NCI-H2081 (cell line): ENCODE data around the gene WEE1.
"Not testable (repeated sequence)": the region's sequence is repeated elsewhere in the genome, so short reads cannot be mapped to it uniquely, and the experiment has no call there.

Source experiments
- DNase-seq, 2 experiments: peaks; one replicate each; lab custom pipeline; 2025; lab: John Stamatoyannopoulos, UW

The WEE1 gene

DNA sequence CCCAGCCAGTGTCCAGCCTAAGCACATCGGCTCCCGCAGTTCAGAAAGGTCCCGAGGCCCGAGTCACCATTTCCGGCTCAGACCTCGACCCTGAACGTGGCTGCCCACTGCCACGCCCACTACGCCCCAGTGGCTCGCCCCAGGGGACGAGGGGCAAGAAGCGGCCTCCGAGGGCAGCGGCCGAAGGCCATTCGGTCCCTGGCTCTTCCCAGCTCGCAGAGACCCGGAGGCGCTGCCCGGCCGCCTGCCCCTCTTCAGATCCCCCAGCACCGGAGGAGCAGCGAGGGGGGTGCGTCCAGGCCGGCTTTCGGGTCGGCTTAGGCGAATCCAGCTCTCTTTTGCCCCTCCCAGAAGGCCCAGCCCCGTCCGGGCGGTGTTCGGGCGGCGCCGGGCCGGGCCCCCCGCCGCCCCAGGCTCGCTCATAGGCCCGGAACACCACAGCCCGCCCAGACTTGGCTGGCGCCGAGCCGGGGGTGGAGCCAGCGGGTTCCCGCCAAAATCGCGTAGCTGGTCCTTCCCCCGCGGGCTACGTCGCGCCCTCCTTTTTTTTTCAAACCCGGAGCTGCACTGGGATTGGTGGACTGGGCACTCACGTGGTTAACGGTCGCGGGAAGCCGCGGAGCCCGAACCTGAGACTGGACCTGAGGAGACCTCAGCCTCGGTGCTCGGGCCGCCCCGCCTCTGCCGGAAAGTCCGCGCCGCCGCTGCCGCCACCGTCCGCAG lies at the start of gene WEE1:
WEE1 (plus strand) TSS at position 619 of the 723 bp plus-strand sequence. CDS start 264 bp downstream, outside the sequence.
- DNase-seq = peak; percentile 98

DNA sequence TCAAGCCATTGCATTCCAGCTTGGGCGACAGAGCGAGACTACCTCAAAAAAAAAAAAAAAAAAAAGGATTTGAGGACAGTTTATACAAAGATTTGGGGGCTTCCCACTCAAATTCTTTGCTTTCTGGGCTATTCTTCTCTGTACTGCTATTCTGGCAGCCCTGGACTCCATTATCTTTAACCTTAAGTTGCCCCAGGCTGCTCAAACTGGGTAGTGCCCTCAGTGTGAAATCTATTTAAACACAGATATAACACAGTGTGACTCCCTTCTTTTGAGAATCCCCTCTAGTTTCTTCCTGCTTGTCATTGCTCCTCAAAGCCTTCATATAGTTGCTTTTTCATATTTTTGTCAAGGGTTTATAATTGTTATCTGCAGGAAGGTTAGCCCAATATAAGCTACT lies 49.5 kb upstream of the WEE1 start:
- no peak for DNase-seq

DNA sequence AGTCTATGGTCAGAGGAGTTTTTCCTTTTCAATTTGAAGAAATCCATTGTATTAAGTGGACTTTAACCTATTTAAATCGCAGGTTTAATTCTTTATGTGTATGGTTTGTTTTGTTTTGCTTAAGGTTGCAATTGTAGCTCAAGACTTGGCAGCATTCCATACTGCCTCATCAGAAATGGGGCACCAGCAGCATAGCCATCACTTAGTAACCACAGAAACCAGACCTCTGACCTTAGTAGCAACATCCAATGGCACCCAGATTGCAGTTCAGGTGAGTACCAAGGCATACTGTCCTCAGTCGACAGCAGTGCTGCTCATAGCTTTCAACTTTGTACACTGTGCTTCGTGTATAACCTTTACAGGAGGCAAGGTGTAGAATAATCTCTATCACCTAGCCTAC lies 48.4 kb upstream of the WEE1 start:
- DNase-seq = no peak

DNA sequence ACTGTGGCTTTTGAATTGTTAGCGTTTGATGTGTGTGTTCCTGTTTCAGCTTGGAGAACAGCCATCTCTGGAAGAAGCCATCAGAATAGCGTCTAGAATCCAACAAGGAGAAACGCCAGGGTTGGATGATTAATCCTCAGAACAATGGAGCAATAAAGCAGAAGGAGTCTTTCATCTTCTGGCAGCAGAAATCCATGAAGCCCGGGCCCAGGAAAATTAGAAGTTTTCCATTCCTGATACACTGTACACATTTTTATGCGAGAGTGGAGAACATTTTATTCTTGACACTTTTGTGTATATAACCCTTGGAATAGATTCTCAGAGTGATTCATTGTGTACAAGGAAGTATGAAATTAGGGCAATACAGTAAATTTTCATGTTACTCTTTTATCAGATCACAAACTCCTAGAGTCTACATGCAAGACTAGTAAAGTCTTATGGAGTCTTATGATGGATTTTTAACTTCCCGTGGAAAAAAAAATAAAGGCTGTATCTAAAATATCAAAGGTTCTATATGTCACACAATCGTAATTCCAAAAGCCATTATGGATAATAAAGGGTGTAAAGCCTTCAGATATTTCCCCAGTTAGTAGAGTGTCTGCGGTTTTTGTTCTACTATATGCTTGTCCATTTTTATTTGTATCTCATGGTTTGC lies 45.9 kb upstream of the WEE1 start:
- DNase-seq = no peak

DNA sequence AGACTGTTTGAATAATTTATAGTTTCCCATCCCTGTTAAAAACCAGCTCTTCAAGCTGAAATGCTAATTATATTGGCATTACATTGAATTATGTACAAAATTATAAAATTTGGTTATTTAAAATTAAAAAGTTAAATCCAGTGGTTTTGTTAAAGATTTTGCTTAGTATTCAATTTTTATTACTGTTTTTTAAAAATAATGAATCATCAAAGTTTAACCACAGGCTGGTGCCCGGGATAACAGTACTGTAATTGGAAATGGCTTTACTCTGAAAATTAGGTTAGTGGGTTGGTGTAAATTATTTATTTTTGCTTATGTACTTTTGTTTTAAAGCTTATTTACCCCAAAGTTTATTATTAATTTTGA lies 45.4 kb upstream of the WEE1 start:
- no peak for DNase-seq

DNA sequence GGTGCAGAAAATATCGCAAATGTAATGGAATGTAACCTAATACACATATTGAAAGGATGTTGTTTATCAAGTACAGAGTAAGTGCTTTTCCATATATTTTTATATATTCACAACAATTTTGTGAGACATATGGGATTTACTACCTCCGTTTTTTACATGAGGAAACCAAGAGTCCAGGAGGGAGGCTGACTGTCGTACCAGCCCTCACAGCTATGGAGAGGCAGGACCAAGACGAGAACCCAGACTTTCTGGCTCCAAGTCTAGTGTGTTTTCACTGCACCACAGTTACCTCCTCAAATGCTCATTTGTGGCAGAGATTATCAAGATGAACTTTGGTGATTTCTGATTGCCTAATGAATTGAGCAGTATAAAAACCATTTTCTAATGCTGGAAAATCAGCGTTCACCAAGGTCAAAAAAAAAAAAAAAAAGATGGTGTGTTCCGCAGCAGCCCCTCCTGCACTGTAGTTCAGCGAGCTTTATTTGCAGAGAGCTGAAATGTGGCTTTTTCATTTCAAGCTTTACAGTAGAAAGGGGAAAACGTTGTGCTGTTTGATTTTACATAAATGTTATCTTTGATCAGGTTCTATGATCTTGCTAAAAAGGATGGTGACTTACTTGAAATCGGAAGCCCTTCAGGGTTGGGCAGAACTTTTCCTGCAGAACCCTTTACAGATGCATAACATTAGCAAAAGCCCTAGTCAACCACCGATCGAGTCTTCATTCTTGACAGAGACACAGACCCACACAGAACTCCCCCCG lies 44.7 kb upstream of the WEE1 start:
- no peak for DNase-seq

DNA sequence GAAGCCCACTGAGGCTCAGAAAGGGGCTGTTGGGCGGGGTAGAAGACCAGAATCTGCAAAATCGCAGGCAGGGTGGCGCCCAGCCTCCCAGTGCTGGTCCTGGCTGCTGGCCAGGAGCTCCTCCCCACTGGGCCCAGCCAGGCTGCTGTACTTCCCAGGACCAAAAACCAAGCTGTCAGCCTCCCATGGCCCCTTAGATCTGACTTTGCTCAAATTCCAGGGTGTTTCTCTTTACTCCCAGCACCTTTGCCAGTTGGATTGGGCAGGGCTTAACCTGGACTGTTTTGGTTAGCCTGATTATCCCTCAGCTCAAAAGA lies 44.2 kb upstream of the WEE1 start:
- DNase-seq = no peak

DNA sequence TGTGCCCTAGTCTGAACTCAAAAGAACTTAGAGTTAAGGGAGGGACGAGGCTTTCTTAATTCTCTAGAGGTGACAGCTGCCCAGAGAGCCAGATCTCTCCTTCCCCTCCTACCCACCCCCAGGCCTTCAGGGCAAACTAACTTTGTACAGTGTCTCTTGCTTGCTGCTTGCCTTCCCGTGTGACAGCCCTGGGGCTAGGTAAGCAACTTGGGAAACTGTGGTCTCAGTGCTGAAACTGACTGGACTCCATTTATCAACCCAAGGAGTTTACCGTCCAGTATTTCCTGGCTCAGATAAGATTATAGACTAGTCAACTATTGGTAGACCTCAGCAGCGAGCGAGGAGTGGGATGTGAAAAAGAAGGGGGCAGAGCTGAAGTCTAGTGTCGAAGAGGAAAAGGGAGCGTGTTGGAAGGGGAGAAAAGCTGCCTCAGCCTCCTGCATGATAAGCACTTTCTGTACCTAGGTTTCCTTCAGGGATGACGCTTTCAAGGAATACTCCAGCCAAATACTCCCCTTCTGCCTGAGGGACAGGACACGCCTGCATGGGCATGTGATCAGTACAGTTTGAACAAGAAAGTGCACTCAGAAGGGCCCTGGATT lies 43.3 kb upstream of the WEE1 start:
- DNase-seq = no peak

DNA sequence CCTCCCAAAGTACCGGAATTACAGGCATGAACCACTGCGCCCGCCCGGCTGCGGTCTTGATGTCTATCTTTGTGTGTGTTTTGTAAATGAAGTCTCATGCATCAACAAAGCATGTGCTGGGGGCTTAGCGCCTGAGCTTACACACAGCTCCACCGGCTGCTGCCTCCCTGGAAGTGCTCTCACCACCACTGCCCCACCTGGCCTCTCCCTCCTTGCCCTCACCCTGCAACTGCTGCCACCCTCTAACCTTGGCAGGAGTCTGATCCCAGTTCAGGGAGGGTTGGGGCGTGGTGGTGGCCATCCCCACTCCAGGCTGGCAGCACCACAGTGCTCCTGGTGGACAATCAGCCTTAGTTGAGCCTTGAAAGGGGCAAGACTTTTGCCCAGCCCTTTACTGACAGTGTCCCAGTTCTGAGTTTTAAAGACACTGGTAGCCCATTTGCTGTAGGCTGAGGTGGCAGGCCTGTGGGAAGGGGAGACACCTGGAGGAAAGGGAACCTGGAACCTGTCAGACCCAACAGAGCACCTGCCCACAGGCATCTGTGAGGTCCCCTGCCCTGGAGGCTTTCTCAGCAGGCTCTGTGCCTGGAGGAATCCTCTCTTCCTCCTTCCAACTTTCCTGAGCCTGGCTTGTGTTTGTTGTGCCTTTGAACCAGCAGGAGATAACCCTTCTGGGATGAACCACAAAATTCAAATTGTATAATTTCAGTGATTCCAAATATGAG lies 42.4 kb upstream of the WEE1 start:
- no peak for DNase-seq

DNA sequence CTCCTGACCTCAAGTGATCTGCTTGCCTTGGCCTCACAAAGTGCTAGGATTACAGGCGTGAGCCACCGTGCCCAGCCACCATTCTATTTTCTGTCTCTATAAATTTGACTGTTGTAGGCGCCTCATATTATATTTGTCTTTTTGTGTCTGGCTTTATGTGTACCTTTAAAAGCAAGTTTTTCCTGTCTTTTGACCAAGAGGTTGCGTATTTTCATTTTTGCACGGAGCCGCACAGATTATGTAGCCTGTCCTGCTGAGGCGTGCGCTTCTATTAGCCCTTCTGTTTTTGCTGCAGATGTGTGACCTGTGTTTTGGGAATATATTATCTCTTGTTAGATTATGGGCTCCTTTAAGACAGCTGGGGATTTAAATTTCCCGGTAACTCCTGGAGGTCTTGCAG lies 40.4 kb upstream of the WEE1 start:
- no peak for DNase-seq

DNA sequence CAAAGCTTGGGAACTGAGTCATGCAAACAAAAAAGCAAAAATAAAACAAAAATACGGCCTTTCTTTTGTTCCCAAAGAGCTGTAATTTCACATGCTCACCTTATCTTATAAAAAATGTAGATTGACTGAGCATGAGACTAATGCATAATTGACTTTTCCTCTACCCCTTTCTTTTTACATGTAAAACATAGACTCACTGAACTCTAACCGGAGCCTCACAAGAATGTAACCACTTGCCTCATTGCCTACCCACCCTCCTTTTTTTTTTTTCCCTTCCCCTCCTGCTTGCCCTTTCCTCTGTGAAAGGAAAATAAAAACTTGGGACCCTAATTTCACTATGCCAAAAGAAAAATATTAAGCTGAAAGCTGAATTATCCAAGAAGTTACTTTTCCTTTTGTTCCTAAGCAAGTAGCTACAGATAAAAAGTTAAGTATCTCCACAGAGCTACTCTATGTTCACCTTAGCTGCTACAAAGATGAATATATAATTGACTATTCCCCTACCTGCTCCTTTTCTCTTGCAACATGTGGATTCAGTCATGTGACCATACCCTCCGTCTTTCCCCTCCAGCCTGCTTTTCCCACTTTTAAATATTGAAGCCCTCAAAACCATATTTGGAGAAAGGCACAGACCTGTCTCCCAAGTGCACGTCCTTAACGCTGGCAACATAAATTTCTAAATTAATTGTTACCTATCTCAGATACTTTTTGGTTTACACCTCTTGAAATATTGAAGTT lies 39.6 kb upstream of the WEE1 start:
- no peak for DNase-seq

DNA sequence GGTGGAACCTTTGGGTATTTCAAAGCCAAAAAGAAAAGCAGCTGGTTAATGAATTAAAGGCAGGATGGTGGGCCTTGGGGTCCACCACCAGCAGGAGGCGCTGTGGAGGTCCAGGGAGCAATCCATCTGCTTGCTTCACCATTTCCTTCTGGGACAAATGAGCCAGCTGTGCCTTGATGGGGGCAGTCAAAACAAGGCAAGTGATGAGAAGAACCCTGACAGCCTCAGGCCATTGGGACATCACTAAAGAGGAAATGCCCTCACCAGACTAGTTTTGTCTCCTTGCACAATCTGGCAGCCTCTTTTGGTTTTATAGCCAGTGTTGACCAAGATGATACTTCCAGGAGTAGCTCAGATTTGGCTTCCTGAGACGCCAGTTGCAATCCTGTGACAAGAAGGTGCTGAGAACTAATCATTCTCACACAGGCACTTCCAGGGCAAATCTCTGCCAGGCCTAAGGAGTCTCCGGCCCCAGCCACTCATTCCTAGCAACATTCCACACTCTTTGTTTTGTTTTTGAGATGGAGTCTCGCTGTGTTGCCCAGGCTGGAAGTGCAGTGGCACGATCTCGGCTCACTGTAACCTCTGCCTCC lies 38.2 kb upstream of the WEE1 start:
- peak in 1 of 2 experiments; percentile 26 for DNase-seq

DNA sequence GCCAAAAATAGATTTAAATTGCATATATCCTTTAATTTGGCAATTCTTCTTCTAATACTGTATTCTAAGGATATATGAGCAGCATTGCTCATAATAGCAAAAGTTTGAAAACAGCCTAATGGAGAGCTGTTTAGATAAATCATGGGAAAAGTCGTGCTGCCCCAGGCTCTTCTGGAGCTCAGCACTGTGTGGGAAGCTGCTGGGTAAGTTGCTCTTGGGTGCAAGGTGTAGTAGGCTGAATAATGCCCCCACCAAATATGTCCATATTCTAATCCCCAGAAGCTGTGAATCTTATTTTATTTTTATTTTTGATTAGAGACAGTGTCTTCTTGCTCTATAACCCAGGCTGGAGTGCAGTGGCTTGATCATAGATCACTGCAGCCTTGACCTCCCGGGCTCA lies 34.9 kb upstream of the WEE1 start:
- DNase-seq = no peak

DNA sequence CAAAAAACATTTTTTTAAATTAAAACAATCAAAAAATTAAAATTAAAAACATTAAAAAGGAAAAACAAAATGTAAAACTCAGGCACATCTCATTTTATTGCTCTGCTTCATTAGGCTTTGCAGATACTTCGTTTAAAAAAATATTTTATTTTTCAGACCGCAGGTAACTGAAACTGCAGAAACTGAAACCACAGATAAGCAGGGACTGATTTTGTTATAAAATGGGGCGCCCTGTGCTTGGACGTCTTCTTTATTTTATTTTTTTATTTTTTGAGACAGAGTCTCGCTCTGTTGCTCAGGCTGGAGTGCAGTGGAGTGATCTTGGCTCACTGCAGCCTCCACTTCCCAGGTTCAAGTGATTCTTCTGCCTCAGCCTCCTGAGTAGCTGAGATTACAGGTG lies 24.3 kb upstream of the WEE1 start:
- not testable (repeated sequence) for DNase-seq

DNA sequence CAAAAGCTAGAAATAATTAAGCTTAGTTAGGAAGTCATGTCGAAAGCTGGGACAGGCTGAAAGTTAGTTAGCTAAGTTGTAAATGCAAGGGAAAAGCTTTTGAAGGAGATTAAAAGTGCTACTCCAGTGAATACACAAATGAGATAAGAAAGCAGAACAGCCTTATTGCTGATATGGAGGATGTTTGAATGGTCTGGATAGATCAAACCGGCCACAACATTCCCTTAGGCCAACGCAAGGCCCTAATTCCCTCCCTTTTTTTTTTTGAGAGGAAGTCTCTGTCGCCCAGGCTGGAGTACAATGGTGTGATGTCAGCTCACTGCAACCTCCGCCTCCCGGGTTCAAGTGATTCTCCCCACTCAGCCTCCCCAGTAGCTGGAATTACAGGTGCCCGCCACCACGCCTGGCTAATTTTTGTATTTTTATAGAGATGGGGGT lies 23.3 kb upstream of the WEE1 start:
- DNase-seq = no peak

DNA sequence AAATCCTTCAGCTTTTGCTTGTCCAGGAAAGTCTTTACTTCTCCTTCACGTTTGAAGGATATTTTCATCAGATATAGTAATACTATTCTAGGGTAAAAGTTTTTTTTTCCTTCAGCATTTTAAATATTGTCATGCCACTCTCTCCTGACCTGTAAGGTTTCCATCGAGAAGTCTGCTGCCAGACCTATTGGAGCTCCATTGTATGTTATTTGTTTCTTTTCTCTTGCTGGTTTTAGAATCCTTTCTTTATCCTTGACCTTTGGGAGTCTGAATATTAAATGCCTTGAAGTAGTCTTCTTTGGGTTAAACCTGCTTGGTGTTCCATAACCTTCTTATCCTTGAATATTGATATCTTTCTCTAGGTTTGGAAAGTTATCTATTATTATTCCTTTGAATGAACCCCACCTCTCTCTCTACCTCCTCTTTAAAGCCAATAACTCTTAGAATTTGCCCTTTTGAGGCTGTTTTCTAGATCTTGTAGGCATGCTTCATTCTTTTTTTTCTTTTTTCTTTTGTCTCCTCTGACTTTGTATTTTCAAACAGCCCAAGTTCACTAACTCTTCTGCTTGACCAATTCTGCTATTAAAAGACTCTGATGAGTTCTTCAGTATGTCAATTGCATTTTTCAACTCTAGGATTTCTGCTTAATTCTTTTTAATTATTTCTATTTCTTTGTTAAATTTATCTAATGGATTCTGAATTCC lies 12.0 kb upstream of the WEE1 start:
- no peak for DNase-seq

DNA sequence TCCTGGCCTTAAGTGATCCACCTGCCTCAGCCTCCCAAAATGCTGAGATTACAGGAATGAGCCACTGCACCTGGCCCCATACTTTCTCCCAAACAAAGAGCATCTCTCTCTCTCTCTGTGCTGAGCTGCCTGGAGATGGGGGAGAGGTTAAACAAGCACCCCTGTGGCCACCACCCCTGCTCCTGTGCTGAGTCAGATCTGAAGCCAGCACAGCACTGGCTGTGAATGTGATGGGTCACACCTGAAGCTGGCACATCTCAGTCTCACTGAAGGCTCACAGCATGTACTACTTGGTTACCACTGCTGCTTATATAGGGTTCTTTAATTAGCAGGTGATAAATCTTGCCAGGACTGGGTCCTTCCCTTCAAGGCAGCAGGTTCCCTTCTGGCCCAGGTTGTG lies 10.8 kb upstream of the WEE1 start:
- no peak for DNase-seq

DNA sequence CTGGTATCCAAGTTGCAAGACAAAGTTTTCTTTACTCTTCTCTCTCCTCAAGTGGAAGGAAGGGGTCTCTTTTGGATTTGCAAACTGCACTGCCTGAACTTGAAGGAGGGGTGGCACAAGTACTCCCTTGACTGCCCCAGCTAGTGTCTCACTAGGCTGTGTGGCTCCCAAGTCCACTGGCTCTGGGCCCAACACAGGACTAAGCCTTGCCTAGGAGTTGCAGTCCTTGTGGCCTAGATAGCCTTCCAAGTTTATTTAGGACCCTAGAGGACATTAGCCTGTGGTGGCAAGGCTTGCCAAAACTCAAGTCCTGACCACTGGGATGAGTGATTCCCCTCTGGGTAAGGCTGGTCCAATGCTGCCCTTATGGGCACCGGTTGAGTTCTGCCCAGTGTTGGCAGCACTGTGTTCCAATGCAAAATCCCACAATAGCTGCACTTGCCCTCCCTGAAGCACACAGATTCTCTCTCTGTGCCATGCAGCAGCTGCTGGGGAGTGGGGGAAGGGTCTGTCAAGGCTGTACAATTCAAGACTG lies 10.2 kb upstream of the WEE1 start:
- no peak for DNase-seq

DNA sequence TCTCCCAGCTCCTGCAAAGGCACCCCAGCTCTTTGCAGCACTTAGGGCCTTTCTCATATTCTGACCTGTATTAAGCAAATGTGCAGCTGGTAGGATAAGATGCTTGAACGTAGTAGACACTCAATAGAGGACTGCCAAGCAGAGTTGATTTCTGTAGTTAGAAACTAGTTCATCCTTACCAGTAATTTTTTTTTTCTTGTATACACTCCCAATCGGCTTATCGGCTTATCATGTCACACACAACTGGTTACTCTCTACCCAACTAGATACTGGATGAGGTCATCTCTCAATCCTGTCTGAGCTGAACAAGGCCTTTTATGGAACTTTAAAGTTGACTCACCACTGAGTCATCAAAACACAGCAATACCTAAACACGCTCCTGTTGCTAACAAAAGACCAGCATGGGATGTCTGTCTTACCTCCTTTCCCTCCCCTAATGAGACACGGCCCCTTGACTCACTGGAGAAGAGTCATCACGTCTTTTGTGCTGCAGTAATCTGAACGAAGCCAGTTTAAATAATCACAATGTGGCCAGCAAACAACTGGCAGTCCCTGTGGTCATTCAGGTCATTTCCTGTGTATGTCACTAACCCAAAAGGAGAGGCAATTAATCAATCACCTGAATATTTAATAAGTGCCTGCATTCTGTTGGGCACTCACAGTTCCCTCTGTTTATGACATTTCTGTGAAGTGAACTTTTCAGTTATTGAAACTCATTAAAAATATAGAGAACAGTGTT lies 7.5 kb upstream of the WEE1 start:
- peak; percentile 55 to 64 for DNase-seq
